Measurements from ENCODE around the gene ZNF436. TPM values are rescaled to one million over a fixed set of nuclear protein-coding genes. Genes with fewer than 3 reads are reported as not detected.

Gene ZNF436
- 12.6 TPM for polyA plus RNA-seq (2013, experiment 1 of 2; ENCODE audit: insufficient read length)
- 12.2 TPM for polyA plus RNA-seq (2013, experiment 2 of 2; ENCODE audit: insufficient read length)

DNA sequence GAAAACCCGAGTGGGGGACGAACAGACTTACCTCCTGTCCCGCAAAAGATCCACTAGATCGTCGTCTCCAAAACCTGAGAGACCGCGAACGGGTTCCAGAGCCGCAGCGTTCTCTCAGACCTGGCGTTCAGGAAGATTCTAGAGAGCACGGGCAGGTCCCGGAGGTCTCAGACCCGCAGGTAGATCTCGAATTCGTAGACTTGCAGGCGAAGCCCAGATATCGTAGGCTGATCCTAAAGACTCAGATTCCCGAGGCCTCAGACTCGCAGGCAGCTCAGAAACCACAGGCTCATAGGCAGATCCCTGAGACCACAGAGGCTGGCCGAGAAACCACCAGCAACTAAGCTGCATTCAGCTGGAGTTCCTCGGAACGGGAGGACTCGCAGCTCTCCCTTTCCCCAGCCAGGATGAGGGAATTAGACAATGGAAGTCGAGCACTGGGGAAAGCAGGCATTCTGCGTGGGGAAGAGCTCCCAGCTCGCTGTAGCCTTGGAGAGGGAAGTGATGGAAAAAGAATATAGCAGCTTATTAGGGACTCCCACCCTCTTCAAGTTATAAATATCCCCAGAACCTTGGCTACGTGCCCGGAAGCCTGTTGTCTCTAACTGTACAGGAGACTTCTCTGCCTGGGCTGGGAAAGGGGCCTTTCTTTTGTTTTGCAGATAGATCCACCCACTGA is at the start of gene ZNF436:
ZNF436 (minus strand) TSS at position 502 of the 679 bp plus-strand sequence. CDS start 1,831 bp downstream, outside the sequence.
- peak; percentile 91 for DNase-seq

- DNase-seq, result no peak
These were observed 49.5 kb upstream of the ZNF436 start for GRCh38 chr1:23419180-23419579.

- peak; percentile 46 for DNase-seq
These were observed 47.9 kb upstream of the ZNF436 start for GRCh38 chr1:23417570-23417969.

GRCh38 chr1:23416964-23417363 is 47.3 kb upstream of the ZNF436 start:
- no peak for DNase-seq

DNA sequence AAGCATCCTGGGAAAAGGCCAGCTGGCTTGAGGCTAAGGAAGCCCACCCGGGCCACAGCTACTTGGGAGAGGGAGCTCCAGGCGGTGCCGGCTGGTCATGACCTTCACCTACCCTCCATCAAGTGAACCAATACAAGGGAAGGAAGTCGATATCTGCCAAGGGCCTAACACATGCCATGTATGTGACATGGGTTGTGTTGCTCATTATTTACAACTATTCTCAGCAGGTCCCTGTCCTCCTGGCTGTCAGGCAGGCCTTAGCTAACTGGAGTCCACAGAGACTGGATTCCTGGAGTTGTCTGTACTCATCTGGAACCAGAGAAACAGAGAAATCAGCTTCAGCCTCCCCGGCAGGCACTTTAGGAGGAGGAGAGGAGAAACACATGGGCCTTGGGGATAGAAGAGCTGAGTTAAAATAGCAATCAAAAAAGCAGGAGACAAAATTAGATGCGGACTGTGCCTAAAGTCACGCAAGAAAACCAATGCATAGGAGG is 39.2 kb upstream of the ZNF436 start:
- DNase-seq, result no peak

- DNase-seq, result no peak
These were observed 37.5 kb upstream of the ZNF436 start for GRCh38 chr1:23407016-23407630.

DNA sequence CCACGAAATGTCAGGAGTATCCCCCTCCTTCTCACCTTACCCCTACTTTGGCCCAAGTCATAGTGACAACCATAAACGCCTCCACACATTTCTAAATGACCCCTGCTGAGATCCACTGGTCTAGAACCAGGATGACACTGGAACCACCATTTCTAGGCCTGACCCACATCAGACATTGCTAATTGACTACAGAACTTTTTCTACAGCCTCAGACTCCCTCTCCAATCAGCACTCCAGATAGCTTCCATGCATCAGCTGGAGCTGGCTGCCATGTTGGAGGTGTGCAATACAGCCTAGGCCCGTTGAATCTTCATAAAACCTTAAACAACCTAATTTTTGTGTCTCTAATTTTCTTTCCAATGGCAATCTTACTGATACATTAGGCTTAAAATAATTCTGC is 36.3 kb upstream of the ZNF436 start:
- DNase-seq, result no peak

DNA sequence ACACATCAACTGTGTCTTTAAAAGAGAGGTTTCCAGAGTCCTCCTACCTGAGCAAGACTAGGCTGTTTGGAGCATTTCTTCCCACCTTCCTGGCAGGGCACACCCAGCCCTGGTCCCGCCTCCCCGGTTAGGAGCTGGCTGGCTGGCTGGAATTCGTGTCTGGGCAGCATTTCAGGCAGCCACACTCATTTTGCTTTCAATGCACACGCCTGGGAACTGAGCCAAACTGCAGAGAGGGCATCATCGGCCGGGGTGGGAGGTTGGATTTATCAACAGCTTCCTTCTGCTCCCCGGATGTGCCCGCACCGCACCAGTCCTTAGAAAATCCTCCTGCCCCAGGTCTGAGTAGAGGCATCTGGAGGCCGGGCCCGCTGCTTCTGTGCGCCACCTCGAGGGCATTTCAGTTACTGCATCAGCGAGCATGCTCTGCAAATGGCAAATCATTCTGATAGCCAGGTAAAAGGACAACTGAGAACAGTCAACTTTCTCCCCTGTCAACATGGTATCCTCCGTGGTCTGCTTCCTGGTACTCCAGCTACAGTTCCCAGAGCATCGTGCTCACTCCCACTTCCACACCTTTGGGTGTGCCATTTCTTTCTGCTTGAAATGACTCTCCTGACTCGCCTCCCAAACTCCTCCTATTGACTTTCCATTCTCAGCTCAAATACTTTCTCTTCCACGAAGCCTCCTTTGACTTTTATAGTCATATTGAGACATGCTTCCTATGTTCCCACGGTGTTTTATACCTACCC is 34.3 kb upstream of the ZNF436 start:
- peak; percentile 90 for DNase-seq

DNA sequence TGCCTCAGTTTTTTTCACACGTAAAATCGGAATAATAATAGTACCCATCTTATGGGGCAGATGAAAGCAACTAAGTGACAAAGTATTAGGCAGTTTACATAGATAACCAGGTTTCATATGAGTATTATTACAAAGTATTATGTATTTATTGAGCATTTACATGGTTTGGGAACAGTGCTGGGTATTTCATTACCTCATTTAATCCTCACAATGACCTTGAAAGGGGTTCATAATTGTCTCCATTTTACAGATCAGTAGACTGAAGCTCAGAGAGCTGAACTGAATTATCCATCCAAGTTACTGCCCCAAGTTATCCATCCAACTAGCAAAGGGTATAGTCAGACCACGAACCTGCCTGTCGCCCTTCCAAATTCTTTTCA is 33.7 kb upstream of the ZNF436 start:
- no peak for DNase-seq

DNA sequence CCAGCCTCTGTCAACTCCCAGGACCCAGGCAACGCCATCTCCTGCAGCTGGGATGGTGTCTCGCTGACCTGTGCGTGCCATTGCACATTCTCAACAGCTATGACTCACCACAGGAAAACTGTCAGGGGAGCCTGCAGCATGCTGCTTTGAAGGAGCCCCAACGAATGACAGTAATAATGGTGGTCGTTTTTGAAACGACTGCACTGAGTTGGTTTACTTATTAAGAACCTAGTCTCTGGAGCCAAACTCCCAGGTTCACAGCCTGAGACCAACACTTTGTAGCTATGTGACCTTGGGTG is 33.4 kb upstream of the ZNF436 start:
- DNase-seq, result peak; percentile 74

DNA sequence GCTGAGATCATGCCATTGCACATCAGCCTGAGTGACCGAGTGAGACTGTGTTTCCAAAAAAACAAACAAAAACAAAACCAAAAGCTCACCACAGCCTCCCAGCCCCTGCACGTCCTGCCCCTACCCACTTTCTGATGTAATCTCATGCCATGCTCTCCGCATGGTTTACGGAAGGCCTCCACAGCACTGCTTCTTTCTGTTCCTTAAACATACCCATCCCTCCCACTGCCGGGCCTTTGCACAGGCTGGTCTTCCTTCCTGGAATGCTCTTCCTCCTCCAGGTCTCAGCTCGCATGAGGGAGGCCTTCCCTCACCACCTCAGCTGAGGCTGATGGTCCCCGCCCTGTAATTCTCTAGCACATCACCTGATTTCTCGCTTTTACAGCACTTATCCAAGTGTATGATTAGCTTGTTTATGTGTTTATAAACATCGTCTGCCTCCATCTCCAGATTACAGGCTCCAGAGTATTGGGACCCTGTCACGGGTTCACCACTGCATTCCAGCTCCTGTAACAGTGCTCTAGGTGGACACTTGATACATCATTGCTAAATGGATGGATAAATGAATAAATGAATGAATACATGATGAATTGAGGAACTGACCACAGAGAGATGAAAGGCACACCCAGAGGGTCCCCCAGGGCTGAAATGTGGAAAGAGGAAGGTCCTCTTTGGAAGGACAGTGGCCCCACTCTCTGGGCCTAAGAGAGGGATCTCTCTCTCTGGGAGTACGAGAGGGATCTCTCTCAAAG is 32.8 kb upstream of the ZNF436 start:
- DNase-seq, result no peak

GRCh38 chr1:23401313-23401712 is 31.7 kb upstream of the ZNF436 start:
- no peak for DNase-seq

DNA sequence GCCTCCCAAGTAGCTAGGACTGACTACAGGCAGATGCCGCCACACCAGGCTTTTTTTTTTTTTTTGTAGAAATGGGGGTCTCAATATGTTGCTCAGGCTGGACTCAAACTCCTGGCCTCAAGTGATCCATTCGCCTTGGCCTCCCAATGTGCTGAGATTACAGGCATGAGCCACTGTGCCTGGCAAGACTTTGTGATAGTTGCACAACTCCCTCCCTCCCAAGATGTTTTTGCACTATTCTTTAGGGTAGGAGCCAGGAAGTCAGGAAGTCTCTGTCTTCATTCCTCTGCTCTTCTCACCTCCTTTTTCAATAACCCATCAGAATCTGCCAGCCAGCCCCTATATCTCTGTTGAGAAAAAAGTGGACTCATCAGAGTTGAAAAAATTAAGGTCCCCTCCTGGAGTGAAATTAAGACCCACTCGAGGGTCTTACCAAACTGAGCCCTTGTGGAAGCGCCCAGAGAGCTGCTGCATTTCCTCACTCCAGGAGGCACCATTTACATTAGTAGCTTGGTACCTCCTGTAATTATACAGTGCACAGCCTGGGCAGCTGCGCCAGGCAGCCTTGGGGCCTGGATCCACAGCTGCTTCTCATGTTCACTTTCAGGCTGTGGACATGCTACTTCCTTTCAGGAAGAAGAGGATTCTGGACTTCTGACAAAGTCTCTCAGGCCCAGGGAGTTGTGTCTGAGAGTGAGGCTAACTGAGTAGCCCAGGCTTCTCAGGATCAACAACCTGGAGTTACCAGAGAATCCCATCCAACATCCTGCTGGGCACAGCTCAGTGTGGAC is 30.9 kb upstream of the ZNF436 start:
- peak; percentile 58 for DNase-seq

GRCh38 chr1:23399229-23399628 is 29.6 kb upstream of the ZNF436 start:
- no peak for DNase-seq

DNA sequence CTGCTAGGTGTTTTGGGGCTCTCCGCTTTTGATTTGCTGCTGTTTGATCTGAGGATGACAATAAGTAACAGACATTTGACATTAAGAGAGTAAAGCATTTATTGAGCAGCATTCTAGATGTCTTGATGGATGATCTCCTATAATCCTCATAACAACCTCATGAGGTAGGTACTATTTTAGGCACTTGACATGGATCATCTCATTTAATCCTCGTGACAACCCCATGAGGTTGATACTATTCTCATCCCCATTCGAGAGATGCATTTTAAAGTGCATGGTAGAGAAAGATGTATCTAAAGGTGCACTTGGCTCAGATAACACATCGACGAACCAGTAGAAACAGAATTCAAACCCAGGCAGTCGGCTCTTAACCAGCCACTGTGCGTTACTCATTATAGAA is 28.3 kb upstream of the ZNF436 start:
- no peak for DNase-seq

- DNase-seq, result no peak
These were observed 26.7 kb upstream of the ZNF436 start for GRCh38 chr1:23396380-23396779.

DNA sequence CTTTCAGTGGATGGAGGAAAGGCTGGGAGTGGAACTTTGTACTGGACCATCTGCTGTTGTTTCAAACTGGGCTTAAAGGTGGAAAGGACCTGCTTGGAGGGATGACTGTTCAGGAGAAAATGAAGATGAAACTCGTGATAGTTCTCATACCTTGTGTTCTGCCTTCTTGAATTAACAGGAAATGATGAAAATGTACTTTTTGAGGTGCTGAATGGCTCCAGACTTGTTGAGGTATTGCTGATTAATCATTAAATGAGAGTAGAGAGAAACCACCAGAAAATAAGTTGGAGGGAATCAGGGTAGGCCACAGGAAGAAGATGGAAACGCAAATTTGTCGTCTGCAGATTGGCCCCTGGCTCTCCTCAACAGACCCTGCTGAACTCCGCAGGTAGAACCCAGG is 26.2 kb upstream of the ZNF436 start:
- DNase-seq, result no peak

GRCh38 chr1:23395154-23395724 is 25.6 kb upstream of the ZNF436 start:
- peak; percentile 30 for DNase-seq

- peak; percentile 93 for DNase-seq
These were observed 25.0 kb upstream of the ZNF436 start for GRCh38 chr1:23394684-23395083.

DNA sequence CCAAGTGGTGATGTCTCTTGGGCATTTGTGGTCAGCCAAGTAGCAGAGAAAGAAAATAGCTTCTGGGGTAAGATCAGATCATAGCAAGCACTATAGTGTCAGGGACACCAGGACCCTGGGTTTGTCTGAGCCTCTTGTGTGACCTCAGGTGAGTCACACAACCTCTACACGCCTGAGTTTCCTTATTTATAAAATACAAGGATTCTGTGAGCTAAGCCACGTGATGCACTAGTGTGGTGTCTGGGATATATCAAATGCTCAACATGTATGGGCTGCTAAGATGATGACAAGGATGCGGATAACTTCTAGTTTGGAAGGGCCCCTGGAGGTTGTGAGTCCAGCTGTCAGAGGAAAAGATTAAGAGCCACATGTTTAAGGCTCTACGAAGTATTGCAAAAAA is 24.5 kb upstream of the ZNF436 start:
- peak; percentile 95 for DNase-seq

GRCh38 chr1:23393706-23394105 is 24.1 kb upstream of the ZNF436 start:
- DNase-seq, result peak; percentile 73

Measured in fibroblast of skin of abdomen (primary cell).